ENCODE data around the gene FAM168A.

DNA sequence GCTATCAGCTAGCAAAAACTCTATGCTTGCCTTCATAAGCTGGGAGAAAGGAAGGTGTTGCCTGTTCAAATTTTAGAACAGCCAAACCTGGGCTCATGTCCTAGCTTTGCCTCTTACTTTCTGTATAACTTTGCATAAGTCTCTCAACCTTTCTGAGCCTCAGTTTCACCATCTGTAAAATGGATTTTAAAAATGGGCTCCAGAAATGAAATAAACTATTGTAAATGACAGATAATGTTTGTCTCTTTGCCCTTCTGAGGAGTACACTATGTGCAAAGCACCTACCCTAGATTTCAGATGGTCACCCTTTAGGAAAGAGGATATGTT is 68.7 kb downstream of the FAM168A start:
- TF ChIP-seq, protein P1, sequence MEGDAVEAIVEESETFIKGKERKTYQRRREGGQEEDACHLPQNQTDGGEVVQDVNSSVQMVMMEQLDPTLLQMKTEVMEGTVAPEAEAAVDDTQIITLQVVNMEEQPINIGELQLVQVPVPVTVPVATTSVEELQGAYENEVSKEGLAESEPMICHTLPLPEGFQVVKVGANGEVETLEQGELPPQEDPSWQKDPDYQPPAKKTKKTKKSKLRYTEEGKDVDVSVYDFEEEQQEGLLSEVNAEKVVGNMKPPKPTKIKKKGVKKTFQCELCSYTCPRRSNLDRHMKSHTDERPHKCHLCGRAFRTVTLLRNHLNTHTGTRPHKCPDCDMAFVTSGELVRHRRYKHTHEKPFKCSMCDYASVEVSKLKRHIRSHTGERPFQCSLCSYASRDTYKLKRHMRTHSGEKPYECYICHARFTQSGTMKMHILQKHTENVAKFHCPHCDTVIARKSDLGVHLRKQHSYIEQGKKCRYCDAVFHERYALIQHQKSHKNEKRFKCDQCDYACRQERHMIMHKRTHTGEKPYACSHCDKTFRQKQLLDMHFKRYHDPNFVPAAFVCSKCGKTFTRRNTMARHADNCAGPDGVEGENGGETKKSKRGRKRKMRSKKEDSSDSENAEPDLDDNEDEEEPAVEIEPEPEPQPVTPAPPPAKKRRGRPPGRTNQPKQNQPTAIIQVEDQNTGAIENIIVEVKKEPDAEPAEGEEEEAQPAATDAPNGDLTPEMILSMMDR (IDR thresholded peaks at IDR 0.05): no peak
- TF ChIP-seq POLR2A (IDR thresholded peaks at IDR 0.05): no peak

Data from lower leg skin (tissue), 3 donors.